ENCODE measurements around the gene IL18RAP.
A peak's percentile ranks its signal among the peaks of the same experiment; 100 is the strongest.

Gene IL18RAP

DNA sequence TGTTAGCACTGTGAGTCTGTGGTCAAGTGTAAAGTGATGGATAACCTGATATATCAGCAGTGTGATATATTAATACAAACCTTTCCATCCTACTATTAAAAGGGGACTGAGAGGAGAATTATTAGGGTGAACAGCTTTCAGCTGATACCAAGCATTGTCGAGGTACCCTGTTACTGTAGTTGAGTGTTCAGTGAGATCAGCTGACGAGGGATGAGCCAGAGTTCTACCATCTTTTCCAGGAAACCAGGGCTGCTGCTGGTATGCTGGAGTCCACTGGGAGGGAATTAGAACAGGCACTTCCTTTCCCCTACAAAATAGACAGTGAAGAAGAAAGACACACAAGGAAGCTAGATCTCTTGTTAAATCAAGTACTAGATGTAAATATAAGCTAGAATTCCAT, 408 bp downstream of the IL18RAP start:
- DNase-seq: no peak

DNA sequence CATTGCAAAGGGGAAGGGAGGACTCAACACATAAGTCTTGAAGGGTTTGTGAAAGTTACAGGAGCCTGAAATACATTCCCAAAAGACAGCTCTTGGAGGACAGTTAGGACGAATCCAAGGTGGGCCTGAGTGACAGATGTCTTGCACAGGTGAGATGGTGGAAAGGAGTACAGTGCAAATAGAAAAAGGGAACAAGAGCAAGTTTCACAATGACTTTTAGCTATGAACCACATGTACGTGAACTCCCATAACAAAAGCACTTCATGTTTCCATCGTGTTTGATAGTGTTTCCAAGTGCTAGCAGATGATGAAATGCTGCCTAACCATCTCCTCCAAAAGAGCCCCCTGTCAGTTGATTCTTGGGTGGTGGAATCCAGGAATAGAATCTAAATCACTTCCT, 1.8 kb downstream of the IL18RAP start:
- no peak for DNase-seq

DNA sequence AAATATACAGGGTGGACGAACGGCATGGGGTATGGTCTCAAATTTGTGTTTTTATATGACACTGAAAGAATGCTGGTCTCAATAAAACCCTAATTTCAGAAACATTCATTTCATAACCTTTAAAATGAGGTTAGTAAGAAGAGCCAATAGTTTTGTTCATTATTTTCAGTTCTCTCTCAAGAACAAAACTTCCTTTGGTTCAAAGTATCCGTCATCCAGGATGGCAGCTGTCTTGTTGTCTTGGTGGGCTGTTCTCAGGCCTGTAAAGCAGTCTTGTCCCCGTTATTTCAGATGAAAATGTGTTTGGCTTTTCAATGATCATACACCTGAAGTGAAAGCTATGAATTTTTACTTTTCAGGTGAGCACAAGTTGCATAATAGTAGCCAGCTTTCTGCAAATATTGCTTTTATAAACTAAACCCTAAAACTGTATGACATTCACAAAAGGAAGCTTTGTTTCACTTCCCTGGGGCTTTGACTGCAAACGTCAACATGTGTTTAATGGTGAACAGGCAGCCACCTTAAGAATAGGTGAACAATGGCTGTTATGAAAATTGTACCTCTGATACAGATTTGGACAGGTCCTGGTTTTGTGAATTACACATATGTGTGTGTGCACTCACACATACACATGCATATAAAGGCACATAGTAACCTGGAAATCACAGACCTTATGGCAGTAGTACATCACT, 2.6 kb downstream of the IL18RAP start:
- DNase-seq: no peak

DNA sequence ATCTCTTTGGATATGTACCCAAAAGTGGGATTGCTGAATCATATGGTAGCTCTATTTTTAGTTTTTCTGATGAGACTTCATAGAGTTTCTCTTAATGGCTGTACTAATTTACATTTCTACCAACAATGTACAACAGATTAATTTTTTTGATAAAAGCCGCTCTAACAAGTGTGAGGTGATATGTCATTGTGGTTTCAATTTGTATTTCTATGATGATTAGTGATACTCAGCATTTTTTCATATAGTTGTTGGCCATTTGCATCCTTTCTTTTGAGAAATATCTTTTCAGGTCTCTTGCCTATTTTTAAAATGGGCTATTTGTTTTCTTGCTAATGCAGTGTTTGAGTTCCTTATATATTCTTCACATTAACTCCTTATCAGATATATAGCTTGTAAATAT, 4.3 kb downstream of the IL18RAP start:
- DNase-seq: no peak

DNA sequence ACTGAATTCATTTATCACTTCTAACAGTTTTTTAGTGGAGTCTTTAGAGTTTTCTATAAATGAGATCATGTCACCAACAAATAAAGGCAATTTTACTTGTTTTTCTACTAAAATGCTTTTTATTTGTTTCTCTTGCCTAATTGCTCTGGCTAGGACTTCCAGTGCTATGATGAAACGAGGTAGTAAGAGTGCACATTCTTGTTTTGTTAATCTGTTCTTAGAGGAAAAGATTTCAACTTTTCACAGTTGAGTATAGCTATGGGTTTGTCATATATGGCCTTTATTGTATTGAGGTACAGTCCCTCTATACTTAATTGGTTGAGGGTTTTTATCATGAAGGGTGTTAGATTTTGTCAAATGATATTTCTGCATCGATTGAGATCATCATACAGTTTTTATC, 5.6 kb downstream of the IL18RAP start:
- DNase-seq: no peak

DNA sequence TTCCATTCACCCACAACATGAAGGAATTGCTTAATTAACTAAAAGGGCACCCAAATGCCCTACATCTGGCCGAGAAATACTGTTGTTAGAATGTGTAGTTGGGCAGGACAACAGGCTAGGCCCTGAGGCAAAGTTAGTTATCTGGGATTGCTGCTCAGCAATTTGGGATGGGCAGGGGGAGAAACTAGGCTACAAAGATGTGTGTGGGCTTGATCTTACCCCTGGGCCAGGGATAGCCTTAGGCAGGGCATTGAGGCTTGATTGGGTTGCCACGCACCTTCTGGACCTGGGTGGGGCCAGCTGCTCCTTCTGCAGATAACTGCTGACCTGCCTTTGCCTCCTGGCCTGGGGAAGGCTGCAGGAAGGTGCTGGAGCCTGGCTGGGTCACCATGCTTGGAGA, 9.4 kb downstream of the IL18RAP start:
- no peak for DNase-seq

DNA sequence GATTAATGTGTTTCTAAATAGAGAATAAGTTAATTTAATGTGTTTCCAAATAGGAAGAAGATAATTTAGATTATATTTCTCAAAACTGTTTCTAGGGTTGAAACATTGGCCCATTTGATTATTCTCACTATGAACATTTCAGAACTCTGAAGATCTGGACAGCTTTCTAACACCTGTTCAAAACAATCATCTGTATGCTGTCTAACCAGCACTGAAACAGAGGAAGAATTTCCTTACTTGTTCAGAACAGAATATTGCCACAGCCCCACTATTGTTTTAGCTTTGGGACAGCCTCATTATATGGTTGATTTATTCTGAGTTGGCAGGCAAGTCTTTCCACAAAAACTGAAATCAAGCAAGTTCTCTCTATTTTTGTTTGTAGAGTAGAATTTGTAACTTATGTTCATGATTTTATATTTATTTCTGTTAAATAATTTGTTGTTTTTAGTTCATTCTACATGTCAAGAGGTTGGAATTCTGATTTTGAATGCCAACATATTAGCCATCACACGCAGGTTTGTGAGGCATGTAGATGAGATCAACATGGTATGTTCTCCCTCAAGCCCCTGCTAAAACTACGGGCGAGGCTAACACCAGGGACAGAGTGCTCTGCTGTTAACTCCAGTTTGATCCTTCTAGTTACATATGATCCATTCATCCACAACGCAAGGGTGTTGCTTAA, 11.2 kb downstream of the IL18RAP start:
- DNase-seq: no peak

DNA sequence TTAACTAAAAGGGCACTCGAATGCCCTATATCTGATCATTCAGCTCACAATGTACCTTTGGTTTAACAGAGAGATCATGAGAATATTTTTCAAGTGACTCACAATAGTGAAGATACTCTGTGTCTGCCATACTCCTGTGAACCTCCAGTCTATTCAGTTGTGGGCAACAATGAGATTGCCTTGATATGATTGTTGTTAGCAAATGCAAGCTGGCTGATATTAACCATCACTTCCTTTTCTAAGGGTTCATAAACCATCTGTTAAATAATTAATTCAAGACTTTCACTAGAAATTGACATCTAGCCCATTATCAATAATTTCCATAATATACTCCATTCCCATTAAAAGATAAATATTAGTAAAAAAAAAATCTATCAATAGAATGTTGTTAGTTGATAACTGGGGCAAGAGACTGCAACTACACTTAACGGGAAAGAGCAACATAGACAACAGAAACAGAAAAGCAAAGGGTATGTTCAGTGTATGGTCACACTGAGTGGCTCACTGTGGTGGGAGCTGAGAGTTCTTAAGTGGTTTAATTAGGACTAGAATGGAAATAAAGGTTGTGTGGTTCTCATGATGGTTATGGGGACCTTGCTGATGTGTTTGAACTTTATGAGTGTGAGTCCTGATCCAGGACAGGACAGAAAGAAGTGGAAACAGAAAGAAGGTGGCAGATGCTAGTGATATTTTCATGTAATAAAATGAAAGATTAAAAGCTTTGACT, 11.9 kb downstream of the IL18RAP start:
- no peak for DNase-seq

DNA sequence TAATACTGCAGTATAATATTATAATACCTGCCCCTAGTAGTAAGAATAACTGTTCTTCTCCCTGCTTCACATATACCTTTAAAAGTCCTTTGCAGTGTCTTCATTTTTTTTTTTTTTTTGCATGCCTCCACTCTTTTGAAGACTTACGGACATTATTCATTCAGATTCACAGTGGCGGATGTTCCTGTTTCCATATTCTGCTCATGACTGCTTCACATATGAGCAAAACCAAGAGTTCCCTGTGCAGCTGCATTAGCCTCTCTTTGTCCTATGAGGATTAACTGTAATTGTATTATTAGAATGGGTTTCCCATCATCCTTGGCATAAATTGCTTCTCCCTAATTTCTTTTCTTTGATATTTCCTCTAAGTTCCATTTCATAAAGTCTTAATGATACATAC, 12.8 kb downstream of the IL18RAP start:
- DNase-seq: no peak

DNA sequence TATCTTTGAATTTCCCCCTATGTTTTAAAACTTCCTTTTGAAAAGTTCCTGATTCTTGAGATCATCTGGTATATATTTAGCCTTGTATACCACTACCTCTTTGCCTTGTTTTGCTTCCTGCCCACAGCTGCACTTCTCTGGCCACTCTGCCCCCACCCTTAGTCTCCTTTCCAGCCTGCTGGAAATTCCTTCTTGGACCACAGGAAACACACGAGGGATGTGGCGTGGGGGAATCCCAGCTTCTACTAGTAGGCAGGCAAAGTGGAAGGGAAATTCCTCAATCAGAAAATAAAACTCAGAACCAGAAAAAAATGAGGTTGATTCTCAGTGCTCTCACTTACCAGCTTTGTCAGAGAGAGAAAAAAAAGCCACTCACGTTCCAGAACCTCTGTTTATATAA, 13.4 kb downstream of the IL18RAP start:
- DNase-seq: peak; percentile 65

DNA sequence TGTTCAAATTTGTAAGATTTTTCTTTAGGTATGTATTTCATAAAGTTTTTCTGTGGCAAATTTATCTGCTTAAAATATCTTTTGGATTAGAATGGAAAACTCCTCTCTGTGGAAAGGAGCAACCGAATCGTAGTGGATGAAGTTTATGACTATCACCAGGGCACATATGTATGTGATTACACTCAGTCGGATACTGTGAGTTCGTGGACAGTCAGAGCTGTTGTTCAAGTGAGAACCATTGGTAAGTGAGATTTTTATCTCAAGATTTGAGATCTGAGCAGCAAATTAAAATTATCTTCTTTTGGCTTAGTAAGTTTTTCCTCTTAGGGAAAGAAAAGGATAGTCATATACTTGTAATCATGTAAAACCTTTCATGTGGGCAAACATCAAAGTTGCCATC, 14.2 kb downstream of the IL18RAP start:
- DNase-seq: peak; percentile 9

DNA sequence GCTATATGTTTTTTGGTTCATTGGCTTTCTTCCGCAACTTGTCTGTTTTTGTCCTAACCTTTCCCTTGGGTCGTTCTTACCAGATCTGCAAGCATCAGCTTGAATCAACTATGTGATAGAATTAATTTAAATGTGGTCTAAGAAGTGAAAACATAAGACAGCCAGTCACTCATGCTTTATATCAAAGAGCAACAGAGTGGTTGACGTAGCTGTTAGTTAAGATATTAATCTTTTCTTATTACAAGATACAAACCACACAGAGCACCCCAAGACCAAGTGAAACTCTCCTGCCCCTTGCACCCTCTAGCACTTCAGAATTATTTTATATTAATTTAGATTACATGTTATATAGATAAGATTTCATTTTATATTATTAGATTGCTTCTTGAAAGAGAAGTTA, 15.2 kb downstream of the IL18RAP start:
- no peak for DNase-seq

DNA sequence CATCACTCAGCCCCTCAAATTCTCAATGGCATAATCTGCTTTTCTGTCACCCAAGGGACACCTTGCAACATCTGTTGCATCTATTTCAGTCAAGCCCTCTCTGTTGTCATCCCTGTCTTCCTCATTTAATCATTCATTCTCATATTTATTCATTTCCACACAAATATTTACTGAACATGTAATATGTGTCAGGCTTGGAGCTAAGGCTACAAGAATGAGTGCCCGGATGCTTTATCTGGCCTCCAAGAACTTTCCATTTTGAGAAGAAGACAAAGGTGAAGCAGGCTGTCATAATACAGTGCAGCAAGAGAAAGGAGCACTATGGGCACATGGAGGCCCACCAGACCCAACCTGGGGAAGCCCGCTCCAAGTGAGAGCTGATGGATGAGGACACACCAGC, 15.6 kb downstream of the IL18RAP start:
- no peak for DNase-seq

DNA sequence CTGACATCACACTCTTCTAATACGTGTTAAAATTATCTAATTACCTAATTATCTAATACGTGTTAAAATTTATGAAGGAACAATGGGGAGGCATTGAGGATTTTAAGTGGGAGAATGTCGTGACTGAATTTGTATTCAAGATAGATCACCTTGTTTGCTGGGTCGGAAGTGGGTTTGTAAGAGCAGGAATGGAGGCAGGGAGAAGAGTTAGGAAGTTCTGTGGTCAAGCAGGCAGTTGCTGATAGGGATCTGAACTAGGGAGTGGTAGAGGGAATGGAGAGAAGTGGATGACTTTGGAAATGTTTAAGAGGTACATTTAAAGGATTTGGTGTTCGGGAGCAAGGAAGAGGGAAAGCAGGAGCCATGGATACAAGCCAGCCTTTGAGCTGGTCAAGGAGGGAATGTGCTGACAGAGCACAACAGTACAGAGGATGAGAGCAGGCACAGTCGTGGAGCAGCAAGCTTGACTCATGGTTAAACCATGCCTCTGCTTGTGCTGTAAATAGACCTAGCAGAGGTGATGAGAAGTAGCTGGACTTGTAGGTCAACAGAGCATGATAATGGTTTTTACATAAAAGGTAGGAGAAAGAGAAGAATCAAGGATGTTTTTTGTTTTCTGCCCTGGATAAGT, 16.2 kb downstream of the IL18RAP start:
- DNase-seq: peak; percentile 81

DNA sequence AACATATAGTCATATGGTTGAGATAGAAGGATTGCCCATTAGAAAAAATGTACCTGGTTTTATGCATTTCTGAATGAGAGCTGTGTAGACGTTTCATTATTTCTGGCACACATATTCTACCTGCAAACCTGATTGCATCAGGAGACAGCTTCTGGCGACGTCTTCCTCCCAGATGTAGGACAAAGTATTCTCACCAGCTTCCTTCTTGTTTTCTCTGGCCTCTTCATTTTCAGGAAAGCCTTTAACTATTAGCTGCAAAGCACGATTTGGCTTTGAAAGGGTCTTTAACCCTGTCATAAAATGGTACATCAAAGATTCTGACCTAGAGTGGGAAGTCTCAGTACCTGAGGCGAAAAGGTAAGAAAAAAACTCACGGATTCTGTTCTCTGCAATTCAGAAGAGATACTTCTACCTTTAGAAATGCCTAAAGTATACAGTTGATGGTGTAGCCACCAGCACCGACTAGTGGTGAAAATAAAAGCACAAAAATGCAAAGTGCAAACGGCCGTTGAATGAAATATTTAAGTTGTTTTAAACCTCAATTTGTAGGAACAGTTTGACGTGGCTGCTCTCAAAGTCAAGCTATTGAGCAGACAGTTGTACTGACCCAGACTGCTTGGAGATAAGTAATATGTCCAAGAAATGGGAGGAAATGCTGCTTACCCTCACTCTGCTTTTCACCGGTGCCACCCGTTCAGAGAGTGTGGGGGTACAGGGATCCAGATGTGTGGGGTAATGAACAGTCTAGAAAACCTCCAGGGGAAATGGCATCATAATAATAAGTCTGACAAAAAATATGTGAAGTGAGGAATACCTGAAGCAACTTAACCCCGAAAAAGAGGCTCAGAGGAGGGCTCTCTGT, 20.2 kb downstream of the IL18RAP start:
- peak; percentile 23 for DNase-seq

DNA sequence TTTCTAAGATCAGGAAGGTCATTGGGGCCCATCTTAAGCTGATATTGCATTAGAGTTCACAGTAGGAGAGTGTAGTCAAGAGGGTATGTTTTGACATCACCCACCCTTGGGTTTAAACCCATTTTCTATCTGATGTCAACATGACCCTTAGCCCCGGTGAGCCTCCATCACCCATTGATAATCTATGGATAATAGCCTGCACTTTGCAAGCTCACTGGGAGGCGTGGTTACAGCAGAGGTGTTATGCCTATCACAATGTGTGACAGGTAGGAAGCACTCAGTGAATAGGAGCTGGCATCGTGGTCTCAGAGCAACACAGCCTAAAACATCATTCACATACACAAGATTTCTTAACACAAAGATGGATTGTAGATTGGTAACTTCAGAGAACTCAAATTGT, 21.3 kb downstream of the IL18RAP start:
- no peak for DNase-seq

DNA sequence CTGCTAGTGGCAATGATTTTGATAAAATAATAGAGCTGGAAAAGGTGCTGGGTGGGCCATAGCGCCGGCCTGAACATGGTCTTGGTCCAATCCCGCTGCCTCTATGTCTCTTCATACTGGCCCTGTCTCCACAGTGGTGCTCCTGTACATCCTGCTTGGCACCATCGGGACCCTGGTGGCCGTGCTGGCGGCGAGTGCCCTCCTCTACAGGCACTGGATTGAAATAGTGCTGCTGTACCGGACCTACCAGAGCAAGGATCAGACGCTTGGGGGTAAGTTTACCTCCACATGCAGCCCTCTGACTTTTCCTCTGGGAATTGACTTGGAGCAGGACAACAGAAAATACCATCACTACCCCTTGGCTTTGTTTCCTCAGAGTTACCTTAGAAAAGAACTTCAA, 24.0 kb downstream of the IL18RAP start:
- no peak for DNase-seq

DNA sequence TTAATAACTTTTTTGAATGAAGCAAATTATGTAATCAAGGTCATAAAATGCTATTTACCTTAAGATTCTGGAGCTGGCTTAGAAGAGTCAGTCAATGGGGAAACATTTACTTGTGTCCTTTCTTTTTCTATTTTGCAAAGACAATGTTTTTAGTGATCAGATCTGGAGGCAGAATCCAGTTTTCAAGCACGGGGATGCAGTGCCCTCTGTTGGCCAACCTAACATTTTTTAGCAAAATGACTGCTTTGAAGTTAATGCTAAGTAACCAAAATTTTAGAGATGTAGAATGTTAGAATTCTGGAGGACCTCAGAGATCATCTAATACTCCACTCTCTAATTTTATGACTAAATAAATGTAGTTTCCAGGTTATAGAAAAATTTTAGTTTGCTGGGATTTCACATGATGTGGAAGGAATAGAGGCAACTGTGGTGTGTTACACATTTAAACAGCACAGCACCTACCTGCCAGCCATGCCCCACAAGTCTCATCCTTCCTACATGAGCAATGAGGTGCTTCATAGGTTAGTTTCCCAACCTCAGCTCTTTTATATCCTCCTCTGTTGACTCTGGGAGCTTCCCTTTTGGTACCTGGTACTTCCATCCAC, 26.5 kb downstream of the IL18RAP start:
- peak; percentile 32 for DNase-seq

DNA sequence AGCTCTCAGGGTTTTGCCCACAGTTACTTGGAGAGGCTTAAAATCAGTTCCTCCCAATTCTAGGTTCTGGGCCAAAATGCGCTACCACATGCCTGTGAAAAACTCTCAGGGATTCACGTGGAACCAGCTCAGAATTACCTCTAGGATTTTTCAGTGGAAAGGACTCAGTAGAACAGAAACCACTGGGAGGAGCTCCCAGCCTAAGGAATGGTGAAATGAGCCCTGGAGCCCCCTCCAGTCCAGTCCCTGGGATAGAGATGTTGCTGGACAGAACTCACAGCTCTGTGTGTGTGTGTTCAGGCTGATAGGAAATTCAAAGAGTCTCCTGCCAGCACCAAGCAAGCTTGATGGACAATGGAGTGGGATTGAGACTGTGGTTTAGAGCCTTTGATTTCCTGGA, 29.0 kb downstream of the IL18RAP start:
- DNase-seq: no peak

DNA sequence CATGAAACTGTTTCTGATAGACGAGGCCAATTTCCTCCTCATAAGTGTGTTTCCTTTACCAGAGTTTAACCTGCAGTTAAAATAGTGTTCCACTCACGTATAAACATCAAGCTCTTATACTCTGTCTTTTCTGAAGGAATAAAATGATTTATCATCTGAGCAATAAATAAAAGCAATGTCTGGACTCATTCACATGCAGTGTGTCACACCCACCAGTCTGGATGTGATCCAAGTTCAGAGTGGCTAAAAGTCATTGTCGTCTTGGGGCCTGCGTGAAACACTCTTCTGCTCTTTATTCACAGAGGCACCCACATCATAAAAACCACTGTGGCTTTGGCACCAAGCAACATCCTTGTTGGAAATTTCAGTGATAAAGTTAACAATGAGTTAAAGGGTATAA, 30.5 kb downstream of the IL18RAP start:
- DNase-seq: no peak

DNA sequence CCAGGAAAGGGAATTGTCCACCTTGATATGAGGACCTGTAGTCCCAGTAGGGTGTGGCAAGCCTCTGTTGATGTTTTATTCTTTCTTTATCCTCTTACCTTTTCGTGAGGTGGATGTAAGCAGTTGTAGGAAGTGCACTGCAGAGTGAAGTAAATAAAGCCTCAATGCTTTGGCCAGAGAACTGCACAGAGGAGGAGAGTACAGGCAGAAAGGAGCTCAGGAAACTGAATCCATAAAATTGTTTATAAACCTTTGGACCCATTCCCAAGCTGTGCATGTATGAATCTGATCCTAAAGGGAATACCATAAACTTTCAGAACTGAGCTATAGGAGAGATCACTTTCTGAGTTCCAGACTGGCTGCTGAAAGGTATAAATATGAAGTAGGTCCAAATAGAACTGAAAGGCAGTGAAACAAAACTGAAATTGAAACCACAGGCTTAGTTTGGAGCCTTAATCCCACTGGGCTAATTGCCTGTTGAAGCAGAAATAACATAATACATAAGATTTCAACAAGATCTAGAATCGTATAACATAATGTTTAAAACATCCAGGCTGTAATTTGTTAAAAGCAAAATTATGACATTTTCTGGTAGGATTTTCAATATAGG, 32.2 kb downstream of the IL18RAP start:
- DNase-seq: no peak

DNA sequence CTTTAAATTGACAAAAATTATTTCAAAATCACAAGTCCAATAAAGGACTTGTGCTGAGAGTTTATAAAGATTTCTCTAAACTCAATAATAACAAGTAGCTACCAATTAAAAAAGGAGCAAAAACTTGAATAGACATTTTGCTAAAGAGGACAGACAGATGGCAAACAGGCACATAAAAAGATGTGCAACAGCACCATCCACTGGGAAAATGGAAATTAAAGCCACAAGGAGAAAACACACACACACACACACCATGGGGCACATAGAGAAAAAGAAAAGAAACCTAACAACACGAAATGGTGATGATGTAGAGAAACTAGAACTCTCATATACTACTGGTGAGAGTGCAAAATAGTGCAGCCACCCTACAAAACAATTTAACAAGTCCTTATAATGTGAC, 37.5 kb downstream of the IL18RAP start:
- DNase-seq: no peak

Measured in fibroblast of upper back skin (primary cell).